GM12875 (cell line): ENCODE measurements around the gene LDLRAD4.
"Not testable (repeated sequence)": the region's sequence is repeated elsewhere in the genome, so short reads cannot be mapped to it uniquely, and the experiment has no call there.

Source experiments
- H3K4me3 ChIP-seq: one replicate; pipeline ENCODE4 v1.5.1; 2011; ENCODE audit warnings: low read depth, low read length, control low read depth
- CTCF ChIP-seq: IDR thresholded peaks from 2 replicates; pipeline ENCODE4 v1.5.1; 2011; ENCODE audit warnings: low read depth, mild to moderate bottlenecking, control low read depth, inconsistent platforms, low read length, moderate library complexity, borderline replicate concordance; ENCODE audit not compliant: insufficient read depth

Gene LDLRAD4

GRCh38 chr18:13470516-13471197 lies 252.1 kb downstream of the LDLRAD4 start:
- H3K4me3 ChIP-seq: no peak overlapping the region
- TF ChIP-seq CTCF: no peak

GRCh38 chr18:13471198-13471845 lies 252.8 kb downstream of the LDLRAD4 start:
- no peak for TF ChIP-seq CTCF
- H3K4me3 ChIP-seq: no peak overlapping the region

GRCh38 chr18:13471971-13472628 lies 253.5 kb downstream of the LDLRAD4 start:
- no peak overlapping the region for H3K4me3 ChIP-seq
- no peak for TF ChIP-seq CTCF

GRCh38 chr18:13473751-13474150 lies 255.2 kb downstream of the LDLRAD4 start:
- TF ChIP-seq CTCF: no peak

GRCh38 chr18:13474336-13474735 lies 255.8 kb downstream of the LDLRAD4 start:
- H3K4me3 ChIP-seq: no peak overlapping the region
- TF ChIP-seq CTCF: no peak

More at GRCh38 chr18:13473751-13474150, 255.2 kb downstream of the LDLRAD4 start:
- no peak overlapping the region for H3K4me3 ChIP-seq

- no peak for TF ChIP-seq CTCF
- H3K4me3 ChIP-seq: no peak overlapping the region
Observed at GRCh38 chr18:13474907-13475545, 256.5 kb downstream of the LDLRAD4 start.

GRCh38 chr18:13476312-13476711 lies 257.8 kb downstream of the LDLRAD4 start:
- H3K4me3 ChIP-seq: not testable (repeated sequence)
